B cell (primary cell): ENCODE results near the gene LIN54.
"Not testable (repeated sequence)": the region's sequence is repeated elsewhere in the genome, so short reads cannot be mapped to it uniquely, and the experiment has no call there.

ENCODE experiments used
- EZH2 ChIP-seq: IDR thresholded peaks from 2 replicates; pipeline ENCODE4 v1.6.1; 2012; ENCODE audit warnings: borderline replicate concordance, low read depth, mild to moderate bottlenecking, moderate library complexity, low read length; ENCODE audit not compliant: insufficient read depth, poor library complexity, severe bottlenecking
- TF ChIP-seq, protein P1 (sequence below): fragments of 200-600 bp; IDR thresholded peaks from one replicate; pipeline ENCODE4 v1.8.0; 2022; ENCODE audit warnings: antibody characterized with exemption, mild to moderate bottlenecking

DNA sequence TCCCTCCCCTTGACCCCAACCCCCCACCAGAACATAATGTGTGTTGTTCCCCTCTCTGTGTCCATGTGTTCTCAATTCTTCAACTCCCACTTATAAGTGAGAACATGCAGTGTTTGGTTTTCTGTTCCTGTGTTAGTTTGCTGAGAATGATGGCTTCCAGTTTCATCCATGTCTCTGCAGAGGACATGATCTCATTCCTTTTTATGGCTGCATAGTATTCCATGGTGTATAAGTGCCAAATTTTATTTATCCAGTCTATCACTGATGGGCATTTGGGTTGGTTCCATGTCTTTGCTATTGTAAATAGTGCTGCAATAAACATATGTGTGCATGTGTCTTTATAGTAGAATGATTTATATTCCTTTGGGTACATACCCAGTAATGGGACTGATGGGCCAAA lies 23.1 kb downstream of the LIN54 start:
- TF ChIP-seq, protein P1, sequence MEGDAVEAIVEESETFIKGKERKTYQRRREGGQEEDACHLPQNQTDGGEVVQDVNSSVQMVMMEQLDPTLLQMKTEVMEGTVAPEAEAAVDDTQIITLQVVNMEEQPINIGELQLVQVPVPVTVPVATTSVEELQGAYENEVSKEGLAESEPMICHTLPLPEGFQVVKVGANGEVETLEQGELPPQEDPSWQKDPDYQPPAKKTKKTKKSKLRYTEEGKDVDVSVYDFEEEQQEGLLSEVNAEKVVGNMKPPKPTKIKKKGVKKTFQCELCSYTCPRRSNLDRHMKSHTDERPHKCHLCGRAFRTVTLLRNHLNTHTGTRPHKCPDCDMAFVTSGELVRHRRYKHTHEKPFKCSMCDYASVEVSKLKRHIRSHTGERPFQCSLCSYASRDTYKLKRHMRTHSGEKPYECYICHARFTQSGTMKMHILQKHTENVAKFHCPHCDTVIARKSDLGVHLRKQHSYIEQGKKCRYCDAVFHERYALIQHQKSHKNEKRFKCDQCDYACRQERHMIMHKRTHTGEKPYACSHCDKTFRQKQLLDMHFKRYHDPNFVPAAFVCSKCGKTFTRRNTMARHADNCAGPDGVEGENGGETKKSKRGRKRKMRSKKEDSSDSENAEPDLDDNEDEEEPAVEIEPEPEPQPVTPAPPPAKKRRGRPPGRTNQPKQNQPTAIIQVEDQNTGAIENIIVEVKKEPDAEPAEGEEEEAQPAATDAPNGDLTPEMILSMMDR, result not testable (repeated sequence)
- not testable (repeated sequence) for TF ChIP-seq EZH2
